H1 (cell line): ENCODE measurements around the gene MEX3C. TPM values are rescaled to one million over a fixed set of nuclear protein-coding genes. Genes with fewer than 3 reads are reported as not detected.

ENCODE experiments used
- POLR2AphosphoS5 ChIP-seq: IDR thresholded peaks from 2 replicates; pipeline ENCODE4 v1.6.1; 2011; ENCODE audit warnings: low read depth, low read length
- SIX5 ChIP-seq: IDR thresholded peaks from 2 replicates; pipeline ENCODE4 v1.6.1; 2011; ENCODE audit warnings: mild to moderate bottlenecking, low read depth, low read length
- TAF1 ChIP-seq: IDR thresholded peaks from 2 replicates; pipeline ENCODE4 v1.6.1; 2011; ENCODE audit warnings: mild to moderate bottlenecking, low read depth, low read length
- TCF12 ChIP-seq: IDR thresholded peaks from 2 replicates; pipeline ENCODE4 v1.6.1; 2011; ENCODE audit warnings: low read depth, mild to moderate bottlenecking, low read length
- polyA plus RNA-seq, 7 experiments: library from polyadenylated mRNA; depleted of rRNA in 3 of 7; stranded (reverse) in 5 of 7; unstranded in 2 of 7; fragments of >200 nt in 5 of 7; fragments of 200-250 nt in 2 of 7; gene quantifications; 1 replicate in 5 of 7; 2 replicates in 1 of 7; 4 replicates in 1 of 7; pipeline versions ENCODE4 v1.2.1 to v1.2.3, GENCODE V29; 2011 to 2013; ENCODE audit warnings: missing spikeins in 2 of 7, mixed read lengths in 2 of 7
- total RNA-seq: library from RNA; stranded (reverse); fragmentation: NEBNext Ultra II Directional; extraction: Animal tissue kit (Norgen Biotek cat#: 25700); gene quantifications from 2 replicates; pipeline ENCODE4 v1.2.1, GENCODE V29; 2021
- TF ChIP-seq, protein P1 (sequence below): IDR thresholded peaks from 2 replicates; pipeline ENCODE4 v1.6.1; 2011; ENCODE audit warnings: low read length, improper control_type of control experiment

MEX3C gene
- total and polyA plus RNA-seq, 2 of the 8 experiments (the other 6 are each of a cell fraction or from before 2014, with no cell fraction given), result 48.2 to 103 TPM

DNA sequence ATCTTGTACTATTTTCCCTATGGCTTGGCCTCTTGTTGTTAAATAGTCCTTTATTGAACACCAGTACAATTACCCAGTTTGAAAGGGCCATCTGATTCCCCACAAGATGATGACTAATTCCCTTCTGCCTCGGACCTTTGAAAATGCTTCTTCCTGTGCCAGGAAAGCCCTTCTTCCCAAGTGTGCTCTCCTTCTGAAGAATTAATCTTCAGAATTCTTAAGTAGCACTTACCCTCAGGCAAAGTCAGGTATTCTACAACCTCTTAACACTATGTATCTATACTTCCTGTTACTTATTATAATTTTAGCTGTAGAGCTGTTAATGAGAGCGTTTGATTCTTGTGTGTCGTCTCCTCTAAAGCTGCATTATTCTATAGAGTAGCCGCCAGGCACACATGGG, 28.6 kb upstream of the MEX3C start (continued):
- TF ChIP-seq, protein P1, sequence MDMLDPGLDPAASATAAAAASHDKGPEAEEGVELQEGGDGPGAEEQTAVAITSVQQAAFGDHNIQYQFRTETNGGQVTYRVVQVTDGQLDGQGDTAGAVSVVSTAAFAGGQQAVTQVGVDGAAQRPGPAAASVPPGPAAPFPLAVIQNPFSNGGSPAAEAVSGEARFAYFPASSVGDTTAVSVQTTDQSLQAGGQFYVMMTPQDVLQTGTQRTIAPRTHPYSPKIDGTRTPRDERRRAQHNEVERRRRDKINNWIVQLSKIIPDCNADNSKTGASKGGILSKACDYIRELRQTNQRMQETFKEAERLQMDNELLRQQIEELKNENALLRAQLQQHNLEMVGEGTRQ, result no peak
- TF ChIP-seq TCF12 (no peak), SIX5 (no peak), POLR2AphosphoS5 (no peak), TAF1 (no peak)
